ENCODE measurements around the gene WDR35.

Gene WDR35

DNA sequence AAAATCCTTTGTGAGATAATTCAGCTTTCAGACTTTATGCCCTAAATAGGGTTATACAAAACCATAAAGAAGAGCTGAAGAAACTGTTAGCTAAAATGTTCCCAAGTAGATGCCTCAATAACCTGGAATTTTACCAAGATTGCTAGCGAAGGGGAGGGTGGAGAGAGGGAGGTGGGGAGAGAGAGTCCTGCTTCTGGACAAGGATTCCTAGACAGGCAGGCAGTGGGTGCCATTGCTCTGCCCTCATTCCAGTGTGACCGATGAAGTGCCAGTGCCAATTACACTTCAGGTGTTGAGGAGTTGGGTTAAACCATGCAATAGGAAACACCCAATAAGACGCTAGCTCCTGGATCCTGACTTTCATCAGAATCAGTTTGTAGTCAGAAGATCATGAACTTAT lies 43.4 kb upstream of the WDR35 start:
- Histone ChIP-seq H3K36me3 (peaks cover 86% of the 10 kb centered on the region), H3K4me3 (ENCODE audit: low read depth in 1 of 2, low read length in 1 of 2) (no peak overlapping the region), H3K4me1 (ENCODE audit: control insufficient read depth in 1 of 2, insufficient read depth in 1 of 2, low read depth in 1 of 2, low read length in 1 of 2) (peaks cover 0 to 6% of the 10 kb centered on the region in 2 experiments), H3K27ac (no peak overlapping the region), H3K9me3 (no peaks in the 10 kb centered on the region), H3K27me3 (no peaks in the 10 kb centered on the region)
- TF ChIP-seq, protein P1, sequence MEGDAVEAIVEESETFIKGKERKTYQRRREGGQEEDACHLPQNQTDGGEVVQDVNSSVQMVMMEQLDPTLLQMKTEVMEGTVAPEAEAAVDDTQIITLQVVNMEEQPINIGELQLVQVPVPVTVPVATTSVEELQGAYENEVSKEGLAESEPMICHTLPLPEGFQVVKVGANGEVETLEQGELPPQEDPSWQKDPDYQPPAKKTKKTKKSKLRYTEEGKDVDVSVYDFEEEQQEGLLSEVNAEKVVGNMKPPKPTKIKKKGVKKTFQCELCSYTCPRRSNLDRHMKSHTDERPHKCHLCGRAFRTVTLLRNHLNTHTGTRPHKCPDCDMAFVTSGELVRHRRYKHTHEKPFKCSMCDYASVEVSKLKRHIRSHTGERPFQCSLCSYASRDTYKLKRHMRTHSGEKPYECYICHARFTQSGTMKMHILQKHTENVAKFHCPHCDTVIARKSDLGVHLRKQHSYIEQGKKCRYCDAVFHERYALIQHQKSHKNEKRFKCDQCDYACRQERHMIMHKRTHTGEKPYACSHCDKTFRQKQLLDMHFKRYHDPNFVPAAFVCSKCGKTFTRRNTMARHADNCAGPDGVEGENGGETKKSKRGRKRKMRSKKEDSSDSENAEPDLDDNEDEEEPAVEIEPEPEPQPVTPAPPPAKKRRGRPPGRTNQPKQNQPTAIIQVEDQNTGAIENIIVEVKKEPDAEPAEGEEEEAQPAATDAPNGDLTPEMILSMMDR (IDR thresholded peaks at IDR 0.05): no peak

DNA sequence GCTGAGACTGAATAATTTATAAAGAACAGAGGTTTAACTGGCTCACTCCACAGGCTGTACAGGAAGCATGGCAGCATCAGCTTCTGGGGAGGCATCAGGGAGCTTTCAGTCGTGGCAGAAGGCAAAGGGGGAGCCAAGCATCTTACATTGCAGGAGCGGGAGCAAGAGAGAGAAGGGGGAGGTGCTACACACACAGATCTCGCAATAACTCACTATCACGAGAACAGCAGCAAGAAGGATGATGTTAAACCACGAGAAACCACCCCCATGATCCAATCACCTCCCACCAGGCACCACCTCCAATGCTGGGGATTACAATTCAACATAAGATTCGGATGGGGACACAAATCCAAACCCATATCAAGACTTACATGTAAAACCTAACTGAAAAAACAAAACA lies 40.3 kb upstream of the WDR35 start:
- H3K27me3 ChIP-seq: no peaks in the 10 kb centered on the region
- no peak overlapping the region for H3K27ac ChIP-seq
- peaks cover 77% of the 10 kb centered on the region for H3K36me3 ChIP-seq
- no peaks in the 10 kb centered on the region for H3K4me1 ChIP-seq (ENCODE audit: control insufficient read depth in 1 of 2, insufficient read depth in 1 of 2, low read depth in 1 of 2, low read length in 1 of 2)
- H3K4me3 ChIP-seq (ENCODE audit: low read depth in 1 of 2, low read length in 1 of 2): no peak overlapping the region
- TF ChIP-seq, protein P1 (IDR thresholded peaks at IDR 0.05): no peak
- H3K9me3 ChIP-seq: no peaks in the 10 kb centered on the region

DNA sequence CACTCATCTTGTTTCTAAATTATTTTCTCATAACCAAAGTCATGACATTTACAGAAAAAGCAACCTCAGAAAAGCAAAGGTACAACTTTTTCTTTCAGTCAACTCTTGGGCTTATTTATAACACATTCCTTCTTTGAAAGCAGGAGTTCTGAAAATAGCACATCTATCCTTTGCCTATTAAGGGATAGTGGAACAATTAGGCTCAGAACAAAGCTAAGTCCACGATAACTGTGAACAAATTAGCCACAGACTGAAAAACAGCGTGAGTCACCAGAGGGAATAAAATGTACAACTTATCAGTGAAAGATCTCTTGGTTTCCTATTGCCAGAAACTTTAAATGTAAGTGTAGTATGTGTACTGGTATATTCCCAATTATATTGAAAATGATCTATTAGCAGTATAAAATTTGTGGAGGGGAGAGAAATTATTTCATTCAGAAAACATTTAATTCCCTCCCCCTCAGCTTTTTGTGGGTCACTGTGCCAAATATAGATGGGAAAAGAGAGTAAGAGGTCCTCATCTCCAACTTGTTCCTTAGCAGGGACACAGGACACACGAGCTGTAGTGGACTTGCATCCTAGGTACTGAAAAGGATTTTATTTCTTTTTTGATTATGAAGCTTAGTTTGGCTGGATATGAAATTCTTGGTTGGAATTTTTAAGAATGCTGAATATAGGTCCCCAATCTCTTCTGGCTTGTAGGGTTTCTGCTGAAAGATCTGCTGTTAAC lies 38.0 kb upstream of the WDR35 start:
- TF ChIP-seq, protein P1 (IDR thresholded peaks at IDR 0.05): no peak
- Histone ChIP-seq H3K27ac (no peak overlapping the region), H3K9me3 (no peaks in the 10 kb centered on the region), H3K4me1 (ENCODE audit: control insufficient read depth in 1 of 2, insufficient read depth in 1 of 2, low read depth in 1 of 2, low read length in 1 of 2) (no peaks in the 10 kb centered on the region), H3K36me3 (peaks cover 53% of the 10 kb centered on the region), H3K27me3 (no peaks in the 10 kb centered on the region), H3K4me3 (ENCODE audit: low read depth in 1 of 2, low read length in 1 of 2) (no peak overlapping the region)

DNA sequence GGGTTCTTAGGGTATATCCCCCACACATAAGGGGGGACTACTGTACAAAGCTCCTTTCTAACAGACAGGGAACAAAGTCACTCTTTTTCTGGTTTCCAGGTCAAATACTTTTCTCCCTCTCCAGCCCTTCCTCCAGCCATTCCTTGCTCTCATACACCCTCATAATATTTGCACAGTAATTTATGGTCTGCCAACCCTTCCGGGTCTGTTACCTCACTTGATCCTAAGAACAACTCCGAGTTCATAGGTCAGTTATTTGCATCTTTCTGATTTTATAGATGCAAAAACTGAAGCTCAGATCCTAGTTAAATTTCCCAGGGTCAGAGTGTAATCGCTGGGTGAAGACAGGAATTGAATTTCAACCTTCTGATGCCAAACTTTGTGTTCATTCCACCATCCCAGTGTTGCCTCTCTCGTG lies 37.4 kb upstream of the WDR35 start:
- Histone ChIP-seq H3K27ac (no peak overlapping the region), H3K36me3 (peaks cover 47% of the 10 kb centered on the region), H3K4me3 (ENCODE audit: low read depth in 1 of 2, low read length in 1 of 2) (no peak overlapping the region), H3K9me3 (no peaks in the 10 kb centered on the region), H3K27me3 (no peaks in the 10 kb centered on the region), H3K4me1 (ENCODE audit: control insufficient read depth in 1 of 2, insufficient read depth in 1 of 2, low read depth in 1 of 2, low read length in 1 of 2) (no peaks in the 10 kb centered on the region)
- TF ChIP-seq, protein P1 (IDR thresholded peaks at IDR 0.05): no peak

DNA sequence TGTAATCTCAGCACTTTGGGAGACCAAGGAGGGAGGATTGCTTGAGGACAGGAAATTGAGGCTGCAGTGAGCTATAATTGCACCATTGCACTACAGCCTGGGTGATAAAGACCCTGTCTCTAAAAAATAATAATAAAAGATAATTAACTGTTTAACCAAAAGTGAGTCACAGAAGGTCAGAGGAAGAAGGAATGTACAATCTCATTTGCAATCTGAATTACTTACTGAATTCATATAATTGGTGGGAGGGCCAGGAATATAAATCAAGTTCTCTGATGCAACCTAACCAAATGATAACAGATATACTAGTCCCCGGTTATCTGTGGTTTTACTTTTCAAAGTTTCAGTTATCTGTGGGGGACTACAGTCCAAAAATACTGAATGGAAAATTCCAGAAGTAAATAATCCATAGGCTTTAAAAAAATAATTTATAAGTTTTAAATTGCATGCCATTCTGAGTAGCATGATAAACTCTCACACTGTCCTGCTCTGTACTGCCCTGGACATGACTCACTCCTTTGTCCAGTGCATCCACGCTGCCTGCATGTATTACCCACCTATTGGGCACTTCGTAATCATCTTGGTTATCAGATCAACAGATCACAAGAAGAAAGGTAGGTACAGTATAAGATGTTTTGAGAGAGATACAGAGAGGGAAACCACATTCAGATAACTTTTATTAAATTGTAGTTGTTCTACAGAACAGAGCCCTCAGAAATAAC lies 35.3 kb upstream of the WDR35 start:
- Histone ChIP-seq H3K9me3 (no peaks in the 10 kb centered on the region), H3K4me1 (ENCODE audit: control insufficient read depth in 1 of 2, insufficient read depth in 1 of 2, low read depth in 1 of 2, low read length in 1 of 2) (no peaks in the 10 kb centered on the region), H3K4me3 (ENCODE audit: low read depth in 1 of 2, low read length in 1 of 2) (no peak overlapping the region), H3K36me3 (peaks cover 29% of the 10 kb centered on the region), H3K27me3 (no peaks in the 10 kb centered on the region), H3K27ac (no peak overlapping the region)
- TF ChIP-seq, protein P1 (IDR thresholded peaks at IDR 0.05): no peak
